HCT116 (cell line): ENCODE measurements around the gene BTBD9.

Experiments used
- JUND ChIP-seq: IDR thresholded peaks from 2 replicates; pipeline ENCODE4 v1.6.1; 2012
- POLR2A ChIP-seq: IDR thresholded peaks from 2 replicates; pipeline ENCODE4 v1.7.0; 2011; ENCODE audit warnings: borderline replicate concordance; ENCODE audit not compliant: insufficient read depth, insufficient read length; ENCODE audit errors: extremely low read depth
- TF ChIP-seq, protein P1 (sequence below), 3 experiments: fragments of 200-600 bp in 1 of 3; sonication (generic) in 1 of 3; IDR thresholded peaks in 2 of 3; conservative IDR thresholded peaks in 1 of 3; 2 replicates each; pipeline ENCODE4 v1.5.1; 2012 to 2017; ENCODE audit warnings: low read depth in 2 of 3, low read length in 2 of 3, antibody characterized with exemption in 1 of 3, borderline replicate concordance in 1 of 3, control low read depth in 1 of 3, mild to moderate bottlenecking in 1 of 3, mixed read lengths in 1 of 3, mixed run types in 1 of 3, moderate library complexity in 1 of 3; ENCODE audit not compliant: insufficient read depth in 1 of 3

DNA sequence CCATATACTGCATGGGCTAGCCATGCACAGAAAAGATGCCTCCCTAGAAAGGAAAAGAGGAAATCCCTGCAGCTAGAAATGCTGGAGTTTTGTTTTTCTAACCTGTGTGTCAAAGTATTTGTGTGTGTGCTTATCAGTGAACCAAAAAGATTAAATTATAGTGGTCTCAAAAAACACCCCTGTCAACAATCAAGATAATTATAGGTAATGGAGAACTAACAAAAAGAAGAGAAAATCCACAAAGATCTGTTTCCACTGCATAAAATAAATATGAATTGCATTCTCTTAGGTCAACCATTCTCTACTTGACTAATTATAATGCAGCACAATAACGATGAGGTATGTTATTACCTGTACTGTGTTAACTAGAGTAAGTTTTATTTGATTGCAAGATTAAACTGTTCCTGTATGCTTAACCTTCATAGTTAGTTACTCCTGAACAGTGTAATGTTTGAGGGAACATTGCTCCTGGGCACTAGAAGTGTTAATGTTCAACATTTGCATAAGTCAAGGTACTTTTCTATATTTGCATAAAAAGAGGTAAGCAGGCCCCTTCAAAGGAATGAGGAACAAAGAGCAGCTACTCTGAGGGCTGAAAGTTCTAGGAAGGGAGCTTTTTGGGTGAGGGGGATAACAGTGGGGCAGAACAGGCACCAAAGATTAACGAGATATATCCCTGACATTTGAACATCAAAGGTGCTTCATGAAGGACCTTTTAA, 212.1 kb downstream of the BTBD9 start:
- no peak for TF ChIP-seq POLR2A
- TF ChIP-seq, protein P1, sequence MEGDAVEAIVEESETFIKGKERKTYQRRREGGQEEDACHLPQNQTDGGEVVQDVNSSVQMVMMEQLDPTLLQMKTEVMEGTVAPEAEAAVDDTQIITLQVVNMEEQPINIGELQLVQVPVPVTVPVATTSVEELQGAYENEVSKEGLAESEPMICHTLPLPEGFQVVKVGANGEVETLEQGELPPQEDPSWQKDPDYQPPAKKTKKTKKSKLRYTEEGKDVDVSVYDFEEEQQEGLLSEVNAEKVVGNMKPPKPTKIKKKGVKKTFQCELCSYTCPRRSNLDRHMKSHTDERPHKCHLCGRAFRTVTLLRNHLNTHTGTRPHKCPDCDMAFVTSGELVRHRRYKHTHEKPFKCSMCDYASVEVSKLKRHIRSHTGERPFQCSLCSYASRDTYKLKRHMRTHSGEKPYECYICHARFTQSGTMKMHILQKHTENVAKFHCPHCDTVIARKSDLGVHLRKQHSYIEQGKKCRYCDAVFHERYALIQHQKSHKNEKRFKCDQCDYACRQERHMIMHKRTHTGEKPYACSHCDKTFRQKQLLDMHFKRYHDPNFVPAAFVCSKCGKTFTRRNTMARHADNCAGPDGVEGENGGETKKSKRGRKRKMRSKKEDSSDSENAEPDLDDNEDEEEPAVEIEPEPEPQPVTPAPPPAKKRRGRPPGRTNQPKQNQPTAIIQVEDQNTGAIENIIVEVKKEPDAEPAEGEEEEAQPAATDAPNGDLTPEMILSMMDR (IDR thresholded peaks at IDR 0.05 in 2 of 3, conservative IDR thresholded peaks at IDR 0.05 in 1 of 3; ENCODE audit: borderline replicate concordance in 1 of 3, insufficient read depth in 1 of 3, low read depth in 2 of 3, low read length in 2 of 3): no peak
- no peak for TF ChIP-seq JUND
